Activated CD8-positive, alpha-beta memory T cell treated with anti-CD3 and anti-CD28 coated beads for 36 hours (primary cell): Measurements from ENCODE around the gene NOCT. TPM values are rescaled to one million over a fixed set of nuclear protein-coding genes. Genes with fewer than 3 reads are reported as not detected.
"Not testable (repeated sequence)": the region's sequence is repeated elsewhere in the genome, so short reads cannot be mapped to it uniquely, and the experiment has no call there.

Experiments used
- CTCF ChIA-PET: fragments of 350-600 bp; sonication (Branson Sonifier 250); formaldehyde crosslinking; loops from one replicate; lab custom pipeline; 2021; ENCODE audit warnings: antibody characterized with exemption; lab: Charles Lee
- POLR2A ChIA-PET: fragments of 350-600 bp; sonication (Branson Sonifier 250); formaldehyde crosslinking; loops from one replicate; lab custom pipeline; 2021; ENCODE audit warnings: antibody characterized with exemption; lab: Charles Lee
- total RNA-seq, 2 experiments: library from RNA; stranded (reverse); gene quantifications; one replicate each; pipeline ENCODE4 v1.2.3, GENCODE V29; 2021

Gene NOCT
- total RNA-seq, 2 experiments from 2014 or later: 22.3 to 22.4 TPM

DNA sequence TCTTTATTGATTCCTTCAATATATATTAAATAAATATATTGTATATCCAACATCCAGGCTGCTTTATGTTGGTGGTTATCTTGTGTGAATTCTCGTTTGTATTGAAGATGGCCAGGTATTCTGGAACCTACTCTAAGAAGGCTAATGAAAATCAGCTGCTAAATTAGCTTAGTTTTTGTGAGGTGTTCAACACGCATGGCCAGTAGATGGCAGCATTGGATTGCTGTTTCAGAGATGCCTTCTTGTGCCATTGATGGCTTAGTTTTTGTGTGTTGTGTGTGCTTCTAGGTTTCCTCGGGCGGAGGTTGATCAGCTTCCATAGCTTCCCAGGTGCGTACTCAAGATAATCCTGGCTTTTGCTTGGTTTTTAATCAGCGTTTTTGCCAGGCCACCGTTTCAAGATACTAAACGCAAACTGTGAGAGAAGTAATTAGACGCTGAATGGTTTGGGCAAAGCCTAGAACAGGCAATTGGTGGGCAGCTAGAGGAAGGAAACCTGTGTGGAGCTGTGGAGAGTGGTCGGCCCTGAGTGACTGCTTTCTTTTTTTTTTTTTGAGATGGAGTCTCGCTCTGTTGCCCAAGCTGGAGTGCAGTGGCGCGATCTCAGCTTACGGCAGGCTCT lies 15.1 kb downstream of the NOCT start:
- POLR2A ChIA-PET: interaction anchor here (0.6 kb wide), 1 partner anchor 28 kb away, joined by 3 read pairs; no protein-coding TSS in a partner anchor

DNA sequence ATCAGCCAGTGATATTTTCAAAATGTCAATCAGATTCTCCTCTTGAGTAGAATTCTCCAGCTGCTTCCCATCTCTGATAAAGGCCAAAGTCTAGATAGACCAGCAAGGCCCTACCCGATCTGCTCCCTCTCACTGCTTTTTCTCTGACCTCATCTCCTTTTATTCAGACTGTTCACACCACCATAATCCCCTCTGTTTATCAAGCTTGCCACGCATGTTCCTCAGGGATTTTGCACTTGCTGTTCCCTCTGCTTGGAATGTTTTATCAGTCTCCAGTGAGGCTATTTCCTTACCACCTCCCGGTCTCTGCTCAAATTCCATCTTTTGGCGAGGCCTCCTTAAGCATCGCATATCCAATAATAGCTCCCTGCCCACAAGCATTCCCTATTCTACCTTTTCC lies 20.1 kb downstream of the NOCT start:
- ChIA-PET POLR2A (no interaction called here), CTCF (no interaction called here)

More for the DNA sequence above, 15.1 kb downstream of the NOCT start:
- CTCF ChIA-PET: interaction anchor here (0.5 to 3.8 kb wide), 24 partner anchors 10 to 327 kb away, joined by 3 to 30 read pairs (median 5); partner anchors contain the start of genes NAA15 and NOCT

DNA sequence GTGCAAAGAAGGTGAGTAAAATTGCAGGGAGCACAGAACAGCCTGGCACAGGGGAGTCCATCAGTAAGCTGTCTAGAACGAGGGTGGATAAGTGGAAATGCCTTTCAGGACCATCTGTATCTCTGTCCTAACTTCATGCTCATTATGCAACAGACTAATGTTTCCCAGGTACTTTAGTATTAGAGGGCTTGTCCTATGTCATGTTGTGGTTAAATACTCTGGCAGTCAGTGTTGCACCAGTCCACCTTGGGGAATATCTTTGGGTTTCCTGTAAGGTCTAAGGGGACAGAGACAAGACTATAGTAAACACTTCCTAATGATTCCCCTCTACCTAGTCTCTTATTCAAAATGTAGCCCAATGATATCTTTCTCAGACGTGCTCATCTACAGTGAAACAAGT lies 21.3 kb downstream of the NOCT start:
- POLR2A ChIA-PET: no interaction called here
- CTCF ChIA-PET: no interaction called here

DNA sequence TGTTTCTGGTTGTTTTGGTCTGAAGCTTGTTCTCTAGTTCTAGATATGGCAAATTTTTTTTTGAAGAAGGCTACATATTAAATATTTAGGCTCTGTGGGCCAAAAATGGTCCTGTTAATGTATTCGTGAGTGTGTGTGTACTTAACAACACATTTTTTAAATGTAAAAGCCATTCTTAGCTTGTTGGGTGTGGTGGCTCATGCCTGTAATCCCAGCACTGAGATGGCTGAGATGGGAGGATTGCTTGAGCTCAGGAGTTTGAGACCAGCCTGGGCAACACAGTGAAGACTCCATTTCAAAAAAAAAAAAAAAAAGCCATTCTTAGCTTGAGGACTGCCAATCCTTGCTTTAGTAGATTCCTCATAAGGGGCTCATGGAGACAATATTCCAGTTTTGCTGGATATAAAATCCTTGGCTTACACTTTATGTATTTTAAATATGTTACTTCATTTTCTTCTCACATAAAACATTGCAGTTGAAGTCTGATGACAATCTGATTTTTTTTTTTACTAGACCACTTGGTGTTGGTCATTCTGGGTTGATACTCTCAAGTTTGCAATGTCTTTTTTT lies 23.4 kb downstream of the NOCT start:
- POLR2A ChIA-PET: interaction anchor here (0.7 kb wide), 1 partner anchor 496 kb away, joined by 4 read pairs; no protein-coding TSS in a partner anchor
- CTCF ChIA-PET: interaction anchor here (1.5 kb wide), 1 partner anchor 18 kb away, joined by 4 read pairs; no protein-coding TSS in a partner anchor

GRCh38 chr4:139042981-139043460 lies 27.4 kb downstream of the NOCT start:
- ChIA-PET CTCF (interaction anchor here (1.5 to 5.4 kb wide), 2 partner anchors 11 to 14 kb away, joined by 4 to 28 read pairs; no protein-coding TSS in a partner anchor), POLR2A (no interaction called here)

DNA sequence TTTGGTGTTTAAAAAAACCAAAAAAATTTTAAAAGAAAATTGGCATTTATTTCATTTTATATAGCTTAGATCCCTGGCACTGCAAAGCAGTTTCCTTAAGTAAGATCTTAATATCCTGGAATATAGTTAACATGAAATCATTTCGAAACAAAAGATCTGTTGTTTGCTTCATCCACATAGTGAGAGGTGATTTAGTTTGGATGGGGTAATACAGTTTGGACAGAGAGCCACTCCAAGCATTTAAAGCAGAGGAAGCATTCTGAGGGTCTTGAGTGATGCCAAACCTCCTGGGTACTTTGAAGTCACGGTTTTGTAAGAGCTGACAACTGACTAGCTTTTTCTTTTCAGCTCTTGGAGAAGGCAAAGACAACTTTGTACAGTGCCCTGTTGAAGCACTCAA lies 28.7 kb downstream of the NOCT start:
- CTCF ChIA-PET: interaction anchor here (0.6 to 5.4 kb wide), 3 partner anchors 12 to 27 kb away, joined by 3 to 28 read pairs (median 4); no protein-coding TSS in a partner anchor
- POLR2A ChIA-PET: no interaction called here

DNA sequence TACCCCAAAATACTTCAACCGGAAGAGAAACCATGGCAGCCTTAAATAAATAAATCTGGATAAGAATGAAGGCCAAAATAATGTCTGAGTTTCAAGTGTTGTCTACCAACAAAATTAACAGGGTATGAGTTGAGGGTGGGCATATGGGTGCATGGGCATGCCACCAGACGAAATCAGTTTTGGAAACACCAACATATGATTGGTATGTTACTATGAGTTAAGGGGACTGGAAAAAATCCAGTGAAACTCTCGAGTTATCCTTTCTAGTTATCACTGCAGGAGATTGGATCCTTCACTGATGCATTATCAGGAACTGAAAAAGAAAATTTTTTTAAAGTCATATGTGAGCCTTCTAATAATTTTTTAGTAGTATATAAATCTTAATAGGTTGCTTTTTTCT lies 32.4 kb downstream of the NOCT start:
- ChIA-PET POLR2A (no interaction called here), CTCF (no interaction called here)

DNA sequence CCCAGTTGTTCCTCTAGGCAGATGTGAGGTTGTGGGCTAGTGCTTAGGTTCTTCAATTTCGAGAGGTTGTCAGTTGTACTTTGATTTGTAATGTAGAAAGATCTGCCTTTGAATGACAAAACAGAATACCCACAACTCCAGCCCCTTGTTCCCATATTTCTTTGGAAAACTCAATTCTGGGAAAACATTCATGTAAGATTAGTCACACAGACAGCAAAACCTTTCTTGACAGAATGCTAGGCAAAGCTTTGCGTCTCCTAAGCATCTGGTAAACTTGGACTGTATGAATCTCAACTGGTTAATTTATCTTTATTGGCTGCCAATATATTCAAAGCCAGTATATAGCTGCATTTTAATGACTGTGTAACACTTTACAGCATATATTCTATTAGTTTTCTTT lies 34.9 kb downstream of the NOCT start:
- CTCF ChIA-PET: no interaction called here
- POLR2A ChIA-PET: interaction anchor here (0.5 kb wide), 1 partner anchor 11 kb away, joined by 7 read pairs; no protein-coding TSS in a partner anchor

DNA sequence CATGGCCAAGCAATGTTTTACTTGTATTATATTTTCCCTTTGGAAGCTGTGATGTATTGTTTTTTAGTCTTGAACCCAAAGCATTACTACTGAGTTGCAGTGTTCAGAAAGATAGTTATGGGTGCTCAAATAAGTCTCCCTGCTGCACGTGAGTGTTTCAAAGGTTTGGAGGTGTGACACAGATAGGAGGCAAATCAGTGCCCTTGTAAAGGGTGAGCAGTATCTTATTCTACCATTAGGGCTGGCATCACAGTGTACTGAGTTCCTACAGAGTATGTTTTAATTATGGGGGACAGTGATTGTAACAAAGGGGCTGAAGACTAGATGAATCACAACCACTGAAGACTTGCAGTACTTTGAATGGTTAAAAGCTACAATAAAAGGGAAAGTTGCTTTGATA lies 38.3 kb downstream of the NOCT start:
- POLR2A ChIA-PET: no interaction called here
- CTCF ChIA-PET: interaction anchor here (0.6 to 1.1 kb wide), 3 partner anchors 24 to 131 kb away, joined by 3 to 4 read pairs (median 3); no protein-coding TSS in a partner anchor

- ChIA-PET CTCF (interaction anchor here (1.1 kb wide), 1 partner anchor 25 kb away, joined by 3 read pairs; no protein-coding TSS in a partner anchor), POLR2A (no interaction called here)
Measured at GRCh38 chr4:139054791-139055505, 39.4 kb downstream of the NOCT start.

GRCh38 chr4:139059026-139059425 lies 43.4 kb downstream of the NOCT start:
- POLR2A ChIA-PET: interaction anchor here (1.1 kb wide), 1 partner anchor 29 kb away, joined by 3 read pairs; no protein-coding TSS in a partner anchor
- CTCF ChIA-PET: not testable (repeated sequence)

DNA sequence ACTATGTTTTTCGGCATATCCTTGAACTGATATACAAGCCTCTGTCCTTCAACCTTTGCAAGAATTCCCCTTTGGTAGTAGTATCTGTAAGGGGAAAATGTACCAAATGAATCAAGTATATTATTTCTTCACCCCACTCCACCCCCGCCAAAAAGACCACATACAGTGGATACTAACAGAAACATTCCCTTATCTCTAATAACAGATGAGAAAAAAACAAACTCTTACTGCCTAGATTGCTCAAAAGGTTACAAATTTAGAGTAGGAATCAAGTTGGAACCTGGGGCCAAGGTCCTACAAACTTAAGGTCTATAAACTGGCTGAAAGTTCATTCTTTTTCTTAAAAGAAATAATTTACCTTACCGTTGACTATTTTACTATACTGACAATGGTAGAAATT lies 45.0 kb downstream of the NOCT start:
- ChIA-PET CTCF (no interaction called here), POLR2A (no interaction called here)

- ChIA-PET CTCF (no interaction called here), POLR2A (no interaction called here)
Measured at GRCh38 chr4:139076016-139076744, 60.6 kb downstream of the NOCT start.

DNA sequence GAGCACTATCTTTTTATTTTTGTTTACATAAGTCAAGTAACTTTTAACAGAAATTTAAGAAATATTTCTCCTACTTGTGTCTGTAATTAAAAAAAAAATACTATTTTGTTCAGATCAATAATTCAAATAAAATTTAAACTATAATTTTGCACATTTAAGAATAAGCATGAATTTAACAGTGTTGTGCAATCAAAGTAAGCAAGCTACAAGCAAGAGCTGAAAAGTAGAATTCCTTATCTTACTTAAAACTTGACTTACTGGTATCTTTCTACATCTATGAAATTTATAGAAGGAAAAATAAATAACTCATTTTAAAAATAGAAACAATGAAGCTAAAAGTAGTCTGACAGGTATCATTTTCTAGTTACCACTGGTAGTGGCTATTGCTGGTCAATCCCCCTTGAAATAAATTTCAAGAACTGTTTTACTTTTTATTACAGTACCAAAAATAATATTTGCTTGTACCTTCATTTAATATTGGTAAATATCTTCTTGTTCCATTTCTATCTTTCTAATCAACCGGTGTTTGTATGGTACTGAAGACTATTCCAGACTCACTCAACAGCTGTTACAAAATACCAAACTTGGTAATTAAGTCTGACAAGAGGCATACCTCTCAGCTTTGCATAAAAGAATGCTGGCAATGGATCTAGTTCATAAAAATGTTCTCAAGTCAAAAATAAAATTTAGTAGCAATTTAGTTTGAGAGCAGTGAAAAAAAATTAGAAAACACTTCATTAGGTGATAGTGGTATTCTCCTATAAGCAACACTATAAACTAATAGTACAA lies 62.2 kb downstream of the NOCT start:
- ChIA-PET POLR2A (no interaction called here), CTCF (no interaction called here)

- ChIA-PET POLR2A (interaction anchor here (0.6 to 0.7 kb wide), 3 partner anchors 45 to 216 kb away, joined by 3 to 4 read pairs (median 4); no protein-coding TSS in a partner anchor), CTCF (interaction anchor here (0.7 kb wide), 1 partner anchor 10 kb away, joined by 3 read pairs; no protein-coding TSS in a partner anchor)
Measured at GRCh38 chr4:139078926-139079325, 63.3 kb downstream of the NOCT start.

DNA sequence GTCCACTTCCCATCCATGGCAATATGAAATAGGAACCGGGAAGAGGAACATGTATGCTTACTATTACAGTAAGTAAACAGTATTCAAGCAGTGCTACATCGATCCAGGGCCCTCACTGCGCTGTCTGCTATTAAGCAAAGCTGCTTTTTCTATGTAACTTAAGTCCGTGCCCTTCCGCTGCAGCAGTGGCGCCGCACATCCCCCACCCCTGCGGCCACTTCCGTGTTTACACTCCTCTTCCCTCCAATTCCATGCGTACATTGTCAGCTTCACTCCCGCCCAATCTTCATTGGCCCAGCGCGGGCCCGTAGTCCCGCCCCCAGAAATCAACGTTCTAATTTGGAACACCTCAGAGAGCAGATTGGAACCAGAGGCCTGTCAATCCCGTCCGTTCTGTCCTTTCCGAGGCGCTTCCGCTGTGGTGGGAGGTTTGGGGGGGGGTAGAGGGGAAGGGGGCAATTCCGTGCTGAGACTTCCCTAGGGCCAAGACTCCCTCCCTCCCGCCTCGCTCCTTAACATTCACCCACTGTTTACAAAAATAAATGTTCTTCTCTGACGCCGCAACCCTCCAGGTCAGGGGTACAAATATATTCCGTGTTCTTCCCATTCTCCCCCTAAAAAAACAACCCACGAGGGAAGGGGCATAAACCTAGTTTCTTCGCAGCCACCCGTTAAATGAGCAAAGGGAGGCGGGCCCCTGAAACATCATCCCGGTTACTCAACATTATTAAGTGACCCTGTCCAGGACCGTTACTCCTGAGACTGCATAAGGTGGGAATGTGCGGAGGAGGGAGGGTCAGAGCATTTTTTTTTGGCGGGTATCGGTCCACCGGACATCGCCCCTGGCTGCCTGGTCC lies 67.4 kb downstream of the NOCT start:
- ChIA-PET POLR2A (interaction anchor here (0.7 to 2.3 kb wide), 5 partner anchors 68 to 261 kb away, joined by 3 to 12 read pairs (median 5); partner anchors contain the start of genes ELF2 and NAA15), CTCF (interaction anchor here (0.7 to 1.5 kb wide), 3 partner anchors 12 to 62 kb away, joined by 3 to 5 read pairs (median 4); no protein-coding TSS in a partner anchor)

DNA sequence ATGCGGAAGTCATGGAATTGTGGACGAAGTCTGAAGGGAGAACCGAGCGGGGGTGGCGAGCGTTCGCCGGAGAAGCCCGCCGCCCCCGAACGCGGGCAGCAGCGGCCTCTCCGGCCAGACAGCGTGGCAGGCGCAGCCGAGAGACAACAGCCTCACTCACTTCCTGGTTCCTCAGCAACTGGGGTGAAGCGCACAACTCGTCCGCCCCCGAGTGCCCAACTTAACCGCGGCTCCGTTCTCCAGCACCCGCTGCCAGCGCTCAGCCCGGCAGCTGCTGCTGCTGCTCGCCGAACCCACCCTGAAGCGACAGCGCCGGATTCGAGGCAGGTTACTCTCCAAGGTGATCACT lies 68.0 kb downstream of the NOCT start:
- POLR2A ChIA-PET: interaction anchor here (0.8 to 2.3 kb wide), 3 partner anchors 94 to 1073 kb away, joined by 3 to 12 read pairs (median 8); partner anchors contain the start of genes ELF2 and NAA15
- CTCF ChIA-PET: interaction anchor here (0.9 to 1.2 kb wide), 2 partner anchors 12 to 15 kb away, joined by 3 to 4 read pairs; no protein-coding TSS in a partner anchor
